Glomerular visceral epithelial cell (primary cell): ENCODE data around the gene GRM7.

Experiments
- DNase-seq: peaks from one replicate; pipeline ENCODE4 v3.0.0-alpha.2; 2016; ENCODE audit errors: extremely low spot score

Gene GRM7

GRCh38 chr3:7657214-7658112 lies 796.5 kb downstream of the GRM7 start:
- no peak for DNase-seq

DNA sequence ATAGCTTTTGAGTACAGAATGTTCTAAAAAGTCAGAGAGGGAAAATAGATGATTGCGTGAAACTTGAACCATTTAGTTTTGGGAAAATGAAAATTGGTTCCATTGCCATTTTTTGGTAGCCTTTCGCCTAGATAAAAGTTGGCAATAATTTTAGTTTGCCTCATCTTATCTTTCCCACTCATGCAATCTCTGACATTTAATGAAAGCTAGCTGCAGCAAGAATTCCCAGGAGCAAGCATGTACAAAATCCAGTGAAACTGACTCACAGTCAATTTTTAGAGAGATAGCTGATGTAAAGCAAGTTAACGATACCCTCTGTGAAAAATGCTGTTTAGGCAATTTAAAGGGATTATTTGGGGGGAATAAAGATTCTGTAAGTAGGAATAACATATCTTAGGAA lies 797.4 kb downstream of the GRM7 start:
- DNase-seq = no peak

DNA sequence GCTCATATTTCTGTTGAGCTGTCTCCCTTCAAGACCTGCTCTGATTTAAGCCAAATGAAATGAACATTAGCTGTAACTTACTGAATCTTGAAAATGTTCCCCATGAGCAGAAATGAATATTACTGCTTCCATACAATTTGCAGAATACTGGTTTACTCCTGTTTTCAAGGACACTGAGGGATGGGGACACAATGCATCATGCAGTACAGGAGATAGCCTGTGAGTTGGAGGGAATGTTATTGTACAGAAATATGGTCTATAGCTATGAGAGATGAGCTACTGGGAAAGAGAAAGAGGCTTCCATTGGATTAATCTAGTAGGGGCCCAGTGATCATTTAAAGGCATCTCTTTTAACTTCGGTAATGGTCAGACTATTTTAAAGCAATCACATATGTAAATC lies 798.2 kb downstream of the GRM7 start:
- DNase-seq = no peak

- DNase-seq = no peak
Observed at GRCh38 chr3:7663771-7664170, 802.9 kb downstream of the GRM7 start.

- DNase-seq = no peak
Observed at GRCh38 chr3:7667774-7668173, 806.9 kb downstream of the GRM7 start.

DNA sequence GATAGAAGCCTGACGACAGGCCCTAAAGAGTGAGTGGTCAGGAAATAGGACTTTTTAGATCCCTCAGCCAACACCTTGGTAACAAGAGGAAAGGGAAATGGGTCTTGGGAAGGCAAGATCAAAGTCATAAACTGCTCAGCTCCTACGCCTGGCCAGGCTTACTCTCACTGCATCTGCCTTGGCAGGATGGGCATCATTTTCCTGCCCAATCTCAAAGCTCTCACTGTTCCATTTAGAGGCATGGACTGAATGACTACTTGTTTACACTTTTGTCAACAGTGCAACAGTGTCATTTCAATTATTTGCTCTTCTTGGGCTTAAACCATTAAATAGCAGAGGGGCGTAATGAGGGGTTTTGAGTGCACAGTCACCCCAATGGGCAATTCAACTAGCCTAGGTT lies 808.7 kb downstream of the GRM7 start:
- DNase-seq = no peak

- no peak for DNase-seq
Observed at GRCh38 chr3:7678521-7678920, 817.6 kb downstream of the GRM7 start.

GRCh38 chr3:7682822-7683229 lies 821.9 kb downstream of the GRM7 start:
- peak; percentile 5 for DNase-seq

- DNase-seq = no peak
Observed at GRCh38 chr3:7683426-7683825, 822.5 kb downstream of the GRM7 start.

- DNase-seq = no peak
Observed at GRCh38 chr3:7684182-7684715, 823.3 kb downstream of the GRM7 start.

DNA sequence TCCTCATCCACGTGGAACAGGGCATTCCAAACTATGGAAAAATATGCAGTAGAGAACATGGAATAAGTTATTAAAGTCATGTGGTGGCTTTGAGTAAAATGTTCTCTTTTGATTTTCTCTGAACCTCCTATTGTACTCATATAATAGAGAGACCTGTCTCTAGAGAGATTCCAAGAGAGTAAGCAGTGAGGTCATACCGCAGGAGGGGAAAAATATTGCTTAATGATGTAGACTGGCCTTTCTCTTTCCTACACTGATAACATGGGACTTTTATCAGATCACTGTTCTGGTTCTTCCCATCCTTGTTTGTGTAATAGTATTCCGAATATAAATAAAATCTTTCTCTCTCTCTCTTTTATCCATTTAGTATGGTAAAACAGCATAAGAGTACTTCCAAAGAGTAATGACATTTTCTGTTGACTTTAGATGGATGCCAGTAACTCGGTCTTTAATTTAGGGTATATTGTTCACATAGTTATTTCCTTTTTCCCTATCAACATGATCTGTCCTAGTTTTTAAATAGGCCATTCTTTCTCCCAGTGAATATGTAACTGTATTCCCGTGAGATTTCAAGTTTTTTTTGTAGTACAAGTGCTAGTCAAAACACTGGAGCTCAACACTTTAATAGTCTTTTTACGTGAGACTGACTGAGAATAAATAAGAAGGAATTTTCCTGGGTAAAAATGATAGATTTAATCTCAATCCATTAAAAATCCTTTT lies 826.7 kb downstream of the GRM7 start:
- no peak for DNase-seq

- DNase-seq = no peak
Observed at GRCh38 chr3:7692866-7693265, 832.0 kb downstream of the GRM7 start.

GRCh38 chr3:7693976-7694375 lies 833.1 kb downstream of the GRM7 start:
- no peak for DNase-seq

DNA sequence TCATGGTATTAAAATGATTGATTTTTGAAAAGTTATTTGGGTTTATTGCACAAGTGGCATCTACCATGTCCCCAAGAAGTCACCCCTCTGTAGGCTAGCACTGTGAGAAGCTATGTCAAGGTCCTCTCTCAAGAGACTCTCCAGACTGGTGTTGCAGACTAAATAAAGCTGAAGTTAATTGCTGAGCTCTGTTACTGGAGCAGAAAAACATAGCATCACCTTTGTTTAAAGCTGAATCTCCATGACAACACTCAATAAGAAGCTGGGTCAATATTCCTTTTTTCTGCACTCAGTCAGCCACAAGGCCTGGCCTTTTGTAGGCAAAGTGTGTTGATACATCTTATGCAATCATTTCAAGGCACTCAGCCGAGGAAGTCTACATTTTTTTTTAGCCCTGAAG lies 834.1 kb downstream of the GRM7 start:
- no peak for DNase-seq

DNA sequence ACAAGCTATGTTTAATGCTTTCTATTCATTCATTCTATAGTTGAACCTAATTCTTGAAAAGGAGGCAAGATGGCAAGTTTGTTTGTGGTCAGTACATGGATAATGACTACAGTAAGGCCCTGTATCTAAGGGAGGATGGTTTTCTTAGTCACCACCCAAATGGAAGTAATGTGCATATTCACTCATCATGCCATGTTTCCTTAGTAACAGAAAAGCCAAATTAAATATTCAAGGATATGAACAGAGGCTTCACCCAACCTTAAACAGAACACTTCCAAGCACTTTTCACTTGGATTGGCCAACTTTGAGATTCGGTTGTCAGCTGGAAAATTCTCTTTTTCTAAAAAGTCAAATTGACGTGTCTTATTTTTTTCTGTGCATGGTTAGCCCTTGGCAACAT lies 835.4 kb downstream of the GRM7 start:
- DNase-seq = no peak

GRCh38 chr3:7697548-7697947 lies 836.6 kb downstream of the GRM7 start:
- DNase-seq = no peak

DNA sequence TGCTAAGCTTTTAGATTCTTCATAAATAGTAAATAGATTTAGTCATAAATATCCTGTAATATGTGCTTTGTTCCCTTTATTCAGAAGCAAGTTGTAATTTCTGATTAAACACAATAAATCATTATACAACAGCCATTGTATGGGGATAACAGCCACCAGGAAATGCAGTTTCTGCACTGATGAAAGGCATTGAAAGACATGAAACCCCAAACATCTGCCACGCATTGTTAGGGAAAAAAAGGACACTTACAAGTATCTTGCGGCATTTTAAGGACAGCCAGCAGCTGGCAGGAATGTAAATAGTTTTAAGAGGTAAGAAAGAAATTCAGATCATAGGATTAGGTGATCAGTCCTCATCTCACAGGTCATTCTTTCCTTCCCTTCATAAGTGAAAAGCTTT lies 839.6 kb downstream of the GRM7 start:
- no peak for DNase-seq

GRCh38 chr3:7700977-7701376 lies 840.1 kb downstream of the GRM7 start:
- DNase-seq = no peak

DNA sequence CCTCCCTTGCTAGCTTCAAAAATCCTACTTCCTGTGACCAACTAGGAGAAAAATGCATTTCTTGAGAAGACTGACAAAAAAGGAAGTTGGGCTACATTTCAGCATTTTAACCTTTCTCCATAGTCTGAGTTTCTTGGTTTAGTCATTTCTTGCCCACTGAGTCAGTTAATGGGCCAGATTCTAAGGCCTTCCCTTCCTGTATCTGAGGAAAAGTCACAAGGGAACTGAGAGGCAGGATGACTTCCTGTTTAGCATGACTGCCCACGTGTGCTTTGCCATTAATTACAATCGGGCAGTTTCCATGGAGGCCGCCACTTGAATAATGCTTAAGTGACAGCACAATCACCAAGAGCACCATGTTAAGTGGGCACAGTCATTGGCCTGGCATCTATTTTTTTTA lies 846.3 kb downstream of the GRM7 start:
- DNase-seq = no peak

DNA sequence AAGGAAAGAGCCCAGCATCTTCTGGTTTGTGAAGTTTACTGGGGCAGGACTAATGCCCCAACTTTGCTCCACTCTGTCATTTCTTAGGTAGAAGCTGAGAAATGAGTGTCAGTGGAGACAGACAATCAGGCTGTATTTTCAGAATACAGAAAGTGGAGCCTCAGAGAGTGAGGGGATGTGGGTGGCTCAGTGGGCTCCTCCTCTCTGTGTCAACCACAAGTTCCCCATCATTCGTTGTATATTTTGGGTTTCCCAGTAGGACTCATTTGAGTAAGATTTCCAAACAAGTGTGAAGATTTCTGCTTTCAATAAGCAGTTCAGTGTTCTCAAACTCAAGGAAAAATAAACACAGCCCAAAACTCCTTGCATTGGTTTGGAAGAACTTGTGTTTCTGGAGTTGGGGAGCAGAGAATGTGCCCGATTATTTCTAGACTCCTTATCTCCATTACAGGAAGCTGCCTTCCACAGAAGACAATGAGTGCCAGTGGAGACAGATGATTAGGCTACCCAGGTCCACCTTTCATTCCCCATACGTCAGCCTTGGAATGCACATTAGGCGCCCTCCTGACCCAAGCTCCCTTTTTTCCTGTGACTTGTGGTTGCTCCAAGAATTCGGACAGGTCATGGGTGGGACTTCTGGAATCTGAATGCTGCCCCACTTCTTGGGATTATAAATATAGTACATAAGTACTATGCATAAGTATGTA lies 848.6 kb downstream of the GRM7 start:
- DNase-seq = no peak

DNA sequence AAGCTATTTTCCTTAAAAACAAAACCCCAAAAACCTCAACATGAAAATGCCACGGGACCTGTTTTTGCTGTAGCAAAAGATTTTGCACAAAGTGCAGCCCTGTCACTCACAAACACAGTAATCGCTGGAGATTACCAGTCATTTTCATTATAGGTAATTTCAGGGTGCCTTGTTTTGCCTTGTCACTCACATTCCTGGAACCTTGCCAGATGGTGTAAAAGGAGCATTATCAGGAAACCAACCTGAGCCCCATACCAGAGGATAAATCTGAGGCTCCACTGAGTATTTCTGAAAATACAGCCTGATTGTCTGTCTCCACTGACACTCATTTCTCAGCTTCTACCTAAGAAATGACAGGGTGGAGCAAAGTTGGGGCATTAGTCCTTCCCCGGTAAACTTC lies 849.4 kb downstream of the GRM7 start:
- no peak for DNase-seq

GRCh38 chr3:7713724-7714123 lies 852.8 kb downstream of the GRM7 start:
- DNase-seq = no peak
